Muscle of back (tissue), 11 donors: ENCODE results near the gene ERBB4. TPM values are rescaled to one million over a fixed set of nuclear protein-coding genes. Genes with fewer than 3 reads are reported as not detected.
"Not testable (repeated sequence)": the region's sequence is repeated elsewhere in the genome, so short reads cannot be mapped to it uniquely, and the experiment has no call there.

Experiments used
- DNase-seq, 3 donors: peaks; one replicate each; pipeline versions ENCODE4 v3.0.0 to v3.0.0-alpha.2; 2013
- polyA plus RNA-seq, 10 donors: library from polyadenylated mRNA; unstranded; fragments of 120-200 nt; gene quantifications; one replicate each; pipeline ENCODE4 v1.2.1, GENCODE V29; 2013; ENCODE audit not compliant: insufficient read length in 10 of 10

ERBB4 gene
- polyA plus RNA-seq, 10 donors: 4.4 to 12.2 (median 8.8) TPM

GRCh38 chr2:212010305-212010704 lies 528.3 kb downstream of the ERBB4 start:
- DNase-seq: not testable (repeated sequence)

- no peak for DNase-seq
Measured at GRCh38 chr2:212007972-212008371, 530.6 kb downstream of the ERBB4 start.

- no peak for DNase-seq
Measured at GRCh38 chr2:212005085-212005671, 533.4 kb downstream of the ERBB4 start.

- DNase-seq: no peak
Measured at GRCh38 chr2:212001325-212001724, 537.3 kb downstream of the ERBB4 start.

- DNase-seq: no peak
Measured at GRCh38 chr2:211996857-211997256, 541.7 kb downstream of the ERBB4 start.

- no peak for DNase-seq
Measured at GRCh38 chr2:211994806-211995205, 543.8 kb downstream of the ERBB4 start.

GRCh38 chr2:211990335-211990734 lies 548.3 kb downstream of the ERBB4 start:
- DNase-seq: no peak

- no peak for DNase-seq
Measured at GRCh38 chr2:211986313-211986712, 552.3 kb downstream of the ERBB4 start.

GRCh38 chr2:211985393-211985792 lies 553.2 kb downstream of the ERBB4 start:
- no peak for DNase-seq

GRCh38 chr2:211982162-211982561 lies 556.4 kb downstream of the ERBB4 start:
- no peak for DNase-seq

- DNase-seq: no peak
Measured at GRCh38 chr2:211981451-211981850, 557.2 kb downstream of the ERBB4 start.

GRCh38 chr2:211976076-211976475 lies 562.5 kb downstream of the ERBB4 start:
- no peak for DNase-seq

- DNase-seq: no peak
Measured at GRCh38 chr2:211967234-211967633, 571.4 kb downstream of the ERBB4 start.

- DNase-seq: no peak
Measured at GRCh38 chr2:211963969-211964368, 574.6 kb downstream of the ERBB4 start.

- no peak for DNase-seq
Measured at GRCh38 chr2:211957799-211958198, 580.8 kb downstream of the ERBB4 start.

- no peak for DNase-seq
Measured at GRCh38 chr2:211955648-211956047, 583.0 kb downstream of the ERBB4 start.

- DNase-seq: no peak
Measured at GRCh38 chr2:211948932-211949331, 589.7 kb downstream of the ERBB4 start.

- no peak for DNase-seq
Measured at GRCh38 chr2:211946960-211947359, 591.6 kb downstream of the ERBB4 start.

- no peak for DNase-seq
Measured at GRCh38 chr2:211944572-211944971, 594.0 kb downstream of the ERBB4 start.

- DNase-seq: no peak
Measured at GRCh38 chr2:211942153-211942552, 596.4 kb downstream of the ERBB4 start.

- peak; percentile 2 to 40 (median 17) for DNase-seq
Measured at GRCh38 chr2:211941216-211941747, 597.3 kb downstream of the ERBB4 start.

GRCh38 chr2:211939177-211939576 lies 599.4 kb downstream of the ERBB4 start:
- DNase-seq: no peak

GRCh38 chr2:211934811-211935210 lies 603.8 kb downstream of the ERBB4 start:
- no peak for DNase-seq

- DNase-seq: no peak
Measured at GRCh38 chr2:211931314-211931713, 607.3 kb downstream of the ERBB4 start.
